GM19240 (cell line): ENCODE data around the gene CAB39.
A peak's percentile ranks its signal among the peaks of the same experiment; 100 is the strongest.

Experiments
- DNase-seq: peaks from one replicate; pipeline ENCODE4 v3.0.0; 2011; ENCODE audit warnings: low spot score; ENCODE audit not compliant: insufficient read length

The CAB39 gene

DNA sequence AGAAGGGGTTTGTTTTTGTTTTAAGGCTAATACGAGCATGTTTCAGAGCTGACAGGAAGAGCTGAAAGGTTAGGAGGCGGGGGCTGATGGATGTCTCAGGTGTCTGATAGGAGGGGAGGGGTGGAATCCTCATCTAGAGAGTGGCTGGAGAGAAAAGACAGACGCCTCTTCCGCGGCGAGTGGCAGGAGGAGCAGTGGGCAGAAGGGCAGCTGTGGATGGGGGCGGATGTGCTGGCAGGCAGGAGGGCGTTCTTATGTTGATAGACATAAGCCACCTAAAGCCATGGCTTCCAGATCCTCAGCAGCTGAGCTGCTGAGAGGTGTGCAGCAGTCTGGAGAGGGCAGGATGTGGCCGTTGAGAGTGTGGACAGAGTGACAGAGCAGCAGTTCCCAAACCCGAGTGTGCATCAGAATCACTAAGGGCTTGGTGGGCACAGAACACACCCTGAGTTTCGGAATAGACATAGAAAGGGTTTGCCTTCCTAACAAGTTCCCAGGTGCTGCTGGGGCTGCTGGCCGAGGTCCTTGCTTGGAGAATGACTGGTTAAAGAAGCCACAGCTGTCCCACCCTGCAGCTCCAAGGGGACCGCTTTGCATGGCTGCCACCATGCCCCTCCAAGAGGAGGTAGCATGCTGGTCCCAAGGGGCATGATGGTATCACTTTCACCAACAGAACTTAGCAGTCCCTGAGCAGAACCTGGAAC lies 149.1 kb downstream of the CAB39 start:
- no peak for DNase-seq

DNA sequence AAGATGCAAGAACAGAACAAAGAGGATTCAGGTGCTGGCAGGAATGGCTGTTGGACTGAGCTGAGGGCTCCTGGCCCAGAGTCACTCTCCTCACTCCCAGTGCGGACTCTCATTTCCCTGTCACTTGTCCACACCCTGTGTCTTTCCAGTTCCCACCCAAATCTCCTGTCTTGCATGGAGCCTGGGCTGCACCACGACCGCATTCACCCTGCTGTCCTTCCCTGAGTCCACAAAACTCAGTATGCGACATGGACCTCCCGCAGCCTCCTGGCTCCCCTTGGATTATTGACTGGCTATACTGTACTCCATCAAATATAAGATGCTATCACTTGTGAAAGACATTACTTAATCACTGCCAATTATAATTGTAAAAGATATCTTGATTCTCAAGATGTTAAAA lies 149.7 kb downstream of the CAB39 start:
- DNase-seq, result no peak

DNA sequence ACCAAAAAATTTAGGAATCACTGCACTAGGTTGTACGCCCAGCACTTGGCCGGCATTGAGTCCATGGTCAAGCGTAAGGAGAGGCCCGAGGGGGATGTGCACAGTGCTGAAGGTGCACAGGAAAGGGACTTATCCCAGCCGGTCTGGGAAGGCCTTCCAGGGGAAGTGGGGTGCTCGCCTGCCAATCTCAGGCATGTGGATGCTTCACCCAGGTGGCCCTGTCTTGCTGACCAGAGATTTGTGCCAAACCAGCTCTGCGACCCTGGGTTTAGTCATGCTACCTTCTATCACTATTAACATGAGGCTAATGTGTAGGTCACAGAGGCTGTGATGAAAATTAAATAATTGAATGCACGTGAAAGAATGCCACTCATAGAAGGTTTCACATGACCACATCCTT lies 150.4 kb downstream of the CAB39 start:
- no peak for DNase-seq

- no peak for DNase-seq
Observed at GRCh38 chr2:230863442-230864121, 150.9 kb downstream of the CAB39 start.

GRCh38 chr2:230864122-230864604 lies 151.5 kb downstream of the CAB39 start:
- DNase-seq, result no peak

DNA sequence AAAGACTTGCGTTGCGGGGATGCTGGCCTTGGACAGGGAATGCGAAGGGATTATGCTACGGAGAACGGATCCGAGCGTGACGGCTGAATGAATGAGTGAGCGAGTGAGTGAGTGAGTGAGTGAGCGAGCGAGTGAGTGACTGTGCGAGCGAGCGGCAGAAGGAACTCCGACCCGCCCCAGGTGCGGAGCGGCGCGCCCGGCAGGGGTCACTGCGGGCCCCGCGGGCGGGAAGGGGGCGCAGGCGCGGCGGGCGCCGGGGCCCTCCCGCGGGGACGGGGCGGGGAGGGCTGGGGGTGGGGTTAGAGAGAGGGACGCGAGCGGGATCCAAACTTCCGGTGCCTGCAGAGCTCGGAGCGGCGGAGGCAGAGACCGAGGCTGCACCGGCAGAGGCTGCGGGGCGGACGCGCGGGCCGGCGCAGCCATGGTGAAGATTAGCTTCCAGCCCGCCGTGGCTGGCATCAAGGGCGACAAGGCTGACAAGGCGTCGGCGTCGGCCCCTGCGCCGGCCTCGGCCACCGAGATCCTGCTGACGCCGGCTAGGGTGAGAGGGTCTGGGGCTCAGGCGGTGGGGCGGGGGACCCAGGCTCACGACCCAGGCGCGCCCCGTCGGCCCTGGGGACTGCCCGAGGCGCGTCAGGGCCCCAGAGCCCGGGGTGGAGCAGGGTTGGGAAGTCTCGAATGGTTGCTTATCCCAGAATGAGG lies 152.1 kb downstream of the CAB39 start, which contains the start of gene ITM2C:
ITM2C (plus strand) TSS at position 338 of the 702 bp plus-strand sequence; CDS start at position 422, 84 bp downstream.
- DNase-seq, result peak; percentile 71

DNA sequence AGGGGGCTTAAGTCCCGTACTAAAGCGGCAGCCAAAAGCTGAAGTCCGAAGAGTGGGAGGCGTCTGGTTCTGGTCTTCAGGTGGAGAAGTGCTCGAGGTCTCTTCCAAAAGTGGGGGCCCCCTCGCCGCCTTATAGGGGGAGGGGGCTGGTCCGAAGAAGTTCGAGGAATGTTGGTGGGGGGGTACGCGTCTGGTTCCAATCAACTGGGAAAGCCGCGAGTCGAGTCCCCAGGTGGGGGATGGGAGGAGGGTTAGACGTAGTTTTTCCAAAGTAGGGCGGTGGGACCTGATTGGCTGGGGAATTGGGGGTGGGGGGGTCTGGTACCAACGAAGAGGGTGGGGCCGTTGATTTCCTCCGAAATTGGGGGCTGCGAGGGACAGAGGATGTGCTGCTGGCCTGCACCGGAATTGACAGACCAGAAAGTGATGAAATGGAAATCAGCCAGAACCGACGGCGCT lies 152.7 kb downstream of the CAB39 start:
- no peak for DNase-seq

DNA sequence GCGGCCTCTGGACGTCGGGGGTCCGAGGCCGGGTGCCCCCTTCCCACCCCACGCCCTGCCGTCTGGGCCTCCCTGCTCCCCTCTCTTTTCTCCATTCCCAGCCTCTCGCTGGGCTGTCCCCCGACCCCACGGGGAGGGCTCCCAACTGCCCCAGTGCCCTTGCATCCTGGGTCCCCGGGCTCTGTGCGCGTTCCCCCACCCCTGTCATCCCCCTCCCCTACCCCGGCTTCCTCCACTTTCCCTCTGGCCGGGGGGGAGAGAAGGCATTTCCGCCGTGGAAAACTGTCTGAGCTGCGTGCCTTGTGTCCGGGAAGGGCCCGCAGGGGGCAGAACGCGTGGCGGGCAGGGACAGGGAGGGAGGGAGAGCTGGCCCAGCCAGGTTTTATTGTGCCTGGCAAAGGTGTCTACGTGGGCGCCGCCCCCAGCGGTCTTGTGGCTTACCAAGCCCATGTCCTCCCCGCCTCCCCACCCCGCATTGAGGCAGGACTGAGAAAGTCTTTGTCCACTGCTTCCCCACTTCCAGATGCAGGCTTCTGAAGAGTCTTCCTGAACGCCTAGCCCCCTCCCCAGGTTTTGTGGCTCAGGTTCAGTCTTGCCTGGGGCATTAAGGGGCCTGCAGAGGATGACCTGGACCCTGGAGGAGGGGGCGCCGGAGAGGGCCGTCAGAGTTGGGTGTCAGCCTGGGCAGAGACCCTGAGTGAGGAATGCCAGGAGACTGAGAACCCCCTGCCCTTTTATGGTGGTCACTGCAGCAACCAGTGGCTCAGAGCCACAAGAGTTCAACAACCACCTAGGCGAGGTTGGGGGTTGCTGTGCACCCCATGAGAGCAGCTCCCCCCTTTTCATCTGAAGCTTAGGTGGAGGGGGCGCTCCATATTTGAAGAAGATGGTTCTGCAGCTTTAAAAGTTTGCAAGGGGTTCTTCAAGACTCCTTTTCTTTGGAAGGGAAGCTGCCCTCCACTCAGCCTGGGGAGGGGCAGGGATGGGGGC lies 153.4 kb downstream of the CAB39 start:
- DNase-seq, result no peak

DNA sequence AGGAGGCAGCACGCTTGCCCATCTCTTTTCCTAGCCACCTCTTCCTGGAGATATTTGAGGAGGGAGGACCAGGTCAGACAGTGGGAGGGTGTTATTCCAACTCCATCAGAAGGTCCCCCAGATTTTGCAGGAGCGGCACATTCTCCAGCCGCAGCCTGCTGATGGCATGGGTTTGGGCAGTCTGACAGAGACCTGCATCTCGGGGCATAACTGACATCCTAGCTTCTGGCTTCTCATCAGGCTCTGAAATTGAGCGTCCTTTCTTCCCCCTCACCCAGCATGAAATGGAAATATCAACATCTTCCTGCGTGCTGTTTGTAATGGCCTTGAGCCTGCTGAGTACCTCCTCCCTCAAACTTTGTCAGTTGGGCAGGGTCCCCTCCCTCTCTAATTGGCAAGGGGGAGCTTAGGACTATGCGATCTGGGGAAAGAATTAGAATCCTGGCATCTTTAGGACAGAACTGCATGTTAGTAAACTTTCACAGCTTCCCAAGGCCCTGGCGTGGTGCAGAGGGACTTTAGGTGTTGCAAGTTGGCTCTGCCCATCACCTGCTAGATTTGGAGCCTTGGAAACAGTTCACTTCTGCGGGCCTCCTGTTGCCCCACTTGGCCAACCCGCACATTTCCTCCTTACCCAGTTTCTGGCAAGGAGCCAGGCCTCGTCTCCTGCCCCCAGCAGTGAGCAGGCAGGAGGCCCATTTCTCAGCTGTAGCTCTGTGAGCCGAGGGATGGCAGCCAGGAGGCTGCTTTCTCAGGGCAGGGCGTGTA lies 154.3 kb downstream of the CAB39 start:
- DNase-seq, result no peak

DNA sequence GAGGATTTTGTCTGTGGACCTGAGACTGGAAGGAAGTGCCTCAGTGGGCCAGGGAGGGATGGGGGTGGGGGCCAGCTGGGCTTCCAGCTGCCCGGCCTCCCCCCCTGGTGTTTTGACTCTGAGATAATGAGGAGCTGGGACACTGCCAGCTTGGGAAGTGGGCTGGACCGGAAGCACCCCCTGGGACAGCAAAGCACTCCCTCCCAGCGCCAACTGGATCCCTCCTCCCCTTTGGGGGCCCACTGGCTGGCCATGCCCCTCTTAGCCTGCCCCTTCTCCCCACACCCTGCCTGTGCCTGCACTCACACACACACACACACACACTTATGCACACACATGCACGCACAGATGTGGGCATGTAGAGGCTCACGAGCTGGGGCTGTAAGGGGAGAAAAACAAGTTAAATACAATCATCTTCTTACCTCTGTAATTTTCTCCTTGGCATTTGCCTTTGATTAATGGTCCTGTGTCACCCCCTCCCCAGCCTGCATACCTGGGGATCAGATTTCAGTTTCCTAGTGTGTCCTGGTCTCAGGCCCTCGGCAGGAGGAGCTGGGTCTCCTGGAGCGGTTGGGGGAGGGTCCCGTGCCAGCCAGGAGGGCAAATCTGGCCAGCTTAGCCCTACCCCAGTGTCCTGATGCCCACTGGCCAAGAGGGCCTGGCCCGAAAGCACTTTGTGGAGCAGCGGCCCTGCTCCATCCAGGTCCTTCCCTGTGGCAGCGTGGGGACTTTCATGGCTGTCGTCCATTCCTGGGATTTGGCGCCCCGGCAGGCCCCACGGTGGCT lies 155.7 kb downstream of the CAB39 start:
- no peak for DNase-seq

- DNase-seq, result no peak
Observed at GRCh38 chr2:230868947-230869913, 156.6 kb downstream of the CAB39 start.

- no peak for DNase-seq
Observed at GRCh38 chr2:230869914-230870543, 157.4 kb downstream of the CAB39 start.
